Measurements from ENCODE around the gene ZFP36. TPM values are rescaled to one million over a fixed set of nuclear protein-coding genes. Genes with fewer than 3 reads are reported as not detected.

ZFP36 gene
- total RNA-seq, 1 experiment from 2014 or later = 36.3 TPM

DNA sequence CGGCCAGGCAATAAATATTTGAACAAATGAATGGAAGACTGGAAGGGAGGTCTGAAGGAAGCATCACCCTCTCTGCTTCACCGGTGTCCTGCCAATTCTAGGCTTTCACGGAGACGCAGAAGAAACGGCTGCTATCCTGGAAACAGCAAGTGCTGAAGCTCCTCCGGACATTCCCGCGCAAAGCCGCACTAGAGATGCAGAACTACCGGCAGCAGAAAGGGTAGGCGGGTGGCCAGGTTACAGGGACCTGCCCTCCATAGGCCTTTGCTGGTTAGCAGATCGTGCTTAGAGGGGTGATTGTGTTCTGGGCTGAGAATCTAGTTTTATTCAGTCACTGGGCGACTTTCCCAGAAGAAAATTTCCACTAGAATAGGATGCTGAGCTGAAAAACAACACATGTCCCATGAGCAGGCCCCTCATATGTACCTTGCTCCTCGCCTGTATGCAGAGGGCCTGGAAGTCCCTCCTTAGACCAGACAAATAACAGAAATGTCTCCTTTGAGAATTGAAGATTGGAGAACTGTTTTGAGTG is 26.7 kb upstream of the ZFP36 start:
- Histone ChIP-seq H3K4me2 (no peak overlapping the region), H3K36me3 (ENCODE audit: low read depth) (0 out of 2 replicates have a peak, but pooled peaks cover 26% of the 10 kb centered on the region)

DNA sequence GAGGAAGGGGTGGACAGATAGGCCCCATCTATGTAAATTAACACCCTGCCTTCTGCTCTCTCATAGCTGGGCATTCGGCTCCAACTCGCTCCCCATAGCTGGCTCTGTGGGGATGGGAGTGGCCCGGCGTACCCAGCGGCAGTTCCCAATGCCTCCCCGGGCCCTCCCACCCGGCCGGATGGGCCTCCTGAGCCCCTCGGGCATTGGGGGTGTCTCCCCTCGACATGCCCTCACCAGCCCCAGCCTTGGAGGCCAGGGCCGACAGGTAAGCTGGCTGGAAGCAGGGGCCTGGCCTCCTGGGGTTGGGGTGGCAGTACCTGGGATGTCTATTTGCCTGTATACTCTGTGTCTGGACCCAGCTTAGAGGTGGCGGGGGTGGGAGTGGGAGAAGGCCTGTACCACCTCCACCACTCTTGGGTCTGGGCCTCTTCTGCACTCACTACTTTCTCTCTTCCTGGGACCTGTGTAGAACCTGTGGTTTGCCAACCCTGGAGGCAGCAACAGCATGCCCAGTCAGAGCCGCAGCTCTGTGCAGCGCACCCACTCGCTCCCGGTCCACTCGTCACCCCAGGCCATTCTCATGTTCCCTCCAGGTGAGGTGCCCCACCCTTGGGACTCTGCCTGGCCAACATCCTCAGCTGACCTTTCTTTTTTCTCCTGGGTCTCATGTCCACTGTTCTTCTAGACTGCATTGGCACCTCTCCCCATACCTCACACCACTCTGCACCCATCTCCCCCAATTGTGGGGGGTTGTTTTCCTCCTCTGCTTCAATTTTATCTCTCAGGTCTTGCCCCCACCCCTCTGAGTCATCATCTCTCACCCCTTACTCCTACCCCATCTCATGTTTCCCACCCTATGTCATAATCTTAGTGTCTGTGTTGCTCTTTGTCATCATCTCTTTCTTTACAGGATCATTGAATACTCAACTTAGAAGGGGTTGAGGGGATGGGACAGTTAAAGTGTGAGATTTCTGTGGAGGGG is 25.8 kb upstream of the ZFP36 start:
- H3K4me1 ChIP-seq (replicated peaks; ENCODE audit: insufficient read depth) = no peaks in the 10 kb centered on the region
- H3K27me3 ChIP-seq (ENCODE audit: insufficient read depth, low read depth) = no peaks in the 10 kb centered on the region
- H3F3A ChIP-seq (ENCODE audit: insufficient read depth, low read depth) = peaks cover 15% of the 10 kb centered on the region; the same call in 1 of the 2 replicates
- 0 out of 2 replicates have a peak, but pooled peaks cover 26% of the 10 kb centered on the region for H3K36me3 ChIP-seq (ENCODE audit: low read depth)
- intact Hi-C loops (cut with micrococcal nuclease; ENCODE audit: unreplicated experiment) = no loop called here
- H4K20me1 ChIP-seq (ENCODE audit: insufficient read depth) = no peaks in the 10 kb centered on the region
- no TSS peak for BruUV-seq (replicated peaks)
- H2AFZ ChIP-seq = no peak overlapping the region
- H3K27ac ChIP-seq = no peak overlapping the region
- DNase-seq = no peak
- H3K4me2 ChIP-seq = no peak overlapping the region
- TF ChIP-seq, protein P1, sequence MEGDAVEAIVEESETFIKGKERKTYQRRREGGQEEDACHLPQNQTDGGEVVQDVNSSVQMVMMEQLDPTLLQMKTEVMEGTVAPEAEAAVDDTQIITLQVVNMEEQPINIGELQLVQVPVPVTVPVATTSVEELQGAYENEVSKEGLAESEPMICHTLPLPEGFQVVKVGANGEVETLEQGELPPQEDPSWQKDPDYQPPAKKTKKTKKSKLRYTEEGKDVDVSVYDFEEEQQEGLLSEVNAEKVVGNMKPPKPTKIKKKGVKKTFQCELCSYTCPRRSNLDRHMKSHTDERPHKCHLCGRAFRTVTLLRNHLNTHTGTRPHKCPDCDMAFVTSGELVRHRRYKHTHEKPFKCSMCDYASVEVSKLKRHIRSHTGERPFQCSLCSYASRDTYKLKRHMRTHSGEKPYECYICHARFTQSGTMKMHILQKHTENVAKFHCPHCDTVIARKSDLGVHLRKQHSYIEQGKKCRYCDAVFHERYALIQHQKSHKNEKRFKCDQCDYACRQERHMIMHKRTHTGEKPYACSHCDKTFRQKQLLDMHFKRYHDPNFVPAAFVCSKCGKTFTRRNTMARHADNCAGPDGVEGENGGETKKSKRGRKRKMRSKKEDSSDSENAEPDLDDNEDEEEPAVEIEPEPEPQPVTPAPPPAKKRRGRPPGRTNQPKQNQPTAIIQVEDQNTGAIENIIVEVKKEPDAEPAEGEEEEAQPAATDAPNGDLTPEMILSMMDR (conservative IDR thresholded peaks at IDR 0.05) = no peak
- no peak for TF ChIP-seq EZH2 (IDR thresholded peaks at IDR 0.05; ENCODE audit: low read depth)
- no peaks in the 10 kb centered on the region for H3K9me3 ChIP-seq (ENCODE audit: insufficient read depth, low read depth)
- POLR2A ChIA-PET (ENCODE audit: unreplicated experiment) = interaction anchor here (0.5 kb wide), 1 partner anchor 100 kb away, joined by 3 read pairs; the partner anchor contains the start of gene TIMM50
- H3K4me3 ChIP-seq = no peak overlapping the region
- CTCF ChIA-PET = no interaction called here
- no peaks in the 10 kb centered on the region for H3K79me2 ChIP-seq (ENCODE audit: low read depth)
- no peaks in the 10 kb centered on the region for H3K9me2 ChIP-seq (ENCODE audit: insufficient read depth)

More for the DNA sequence above, 26.7 kb upstream of the ZFP36 start:
- no TSS peak for BruUV-seq (replicated peaks)
- Histone ChIP-seq H3K27me3 (ENCODE audit: insufficient read depth, low read depth) (no peaks in the 10 kb centered on the region), H3K79me2 (ENCODE audit: low read depth) (no peaks in the 10 kb centered on the region), H3K4me3 (no peak overlapping the region), H3K9me2 (ENCODE audit: insufficient read depth) (no peaks in the 10 kb centered on the region), H3K27ac (no peak overlapping the region), H2AFZ (no peak overlapping the region), H3K9me3 (ENCODE audit: insufficient read depth, low read depth) (no peaks in the 10 kb centered on the region), H4K20me1 (ENCODE audit: insufficient read depth) (no peaks in the 10 kb centered on the region), H3F3A (ENCODE audit: insufficient read depth, low read depth) (peaks cover 10% of the 10 kb centered on the region; the same call in 1 of the 2 replicates), H3K4me1 (replicated peaks; ENCODE audit: insufficient read depth) (no peaks in the 10 kb centered on the region)
- DNase-seq = no peak
- ChIA-PET CTCF (no interaction called here), POLR2A (ENCODE audit: unreplicated experiment) (interaction anchor here (0.5 kb wide), 1 partner anchor 101 kb away, joined by 3 read pairs; the partner anchor contains the start of gene TIMM50)
- TF ChIP-seq EZH2 (IDR thresholded peaks at IDR 0.05; ENCODE audit: low read depth) = no peak
- TF ChIP-seq, protein P1 (conservative IDR thresholded peaks at IDR 0.05) = no peak
- intact Hi-C loops (cut with micrococcal nuclease; ENCODE audit: unreplicated experiment) = no loop called here

DNA sequence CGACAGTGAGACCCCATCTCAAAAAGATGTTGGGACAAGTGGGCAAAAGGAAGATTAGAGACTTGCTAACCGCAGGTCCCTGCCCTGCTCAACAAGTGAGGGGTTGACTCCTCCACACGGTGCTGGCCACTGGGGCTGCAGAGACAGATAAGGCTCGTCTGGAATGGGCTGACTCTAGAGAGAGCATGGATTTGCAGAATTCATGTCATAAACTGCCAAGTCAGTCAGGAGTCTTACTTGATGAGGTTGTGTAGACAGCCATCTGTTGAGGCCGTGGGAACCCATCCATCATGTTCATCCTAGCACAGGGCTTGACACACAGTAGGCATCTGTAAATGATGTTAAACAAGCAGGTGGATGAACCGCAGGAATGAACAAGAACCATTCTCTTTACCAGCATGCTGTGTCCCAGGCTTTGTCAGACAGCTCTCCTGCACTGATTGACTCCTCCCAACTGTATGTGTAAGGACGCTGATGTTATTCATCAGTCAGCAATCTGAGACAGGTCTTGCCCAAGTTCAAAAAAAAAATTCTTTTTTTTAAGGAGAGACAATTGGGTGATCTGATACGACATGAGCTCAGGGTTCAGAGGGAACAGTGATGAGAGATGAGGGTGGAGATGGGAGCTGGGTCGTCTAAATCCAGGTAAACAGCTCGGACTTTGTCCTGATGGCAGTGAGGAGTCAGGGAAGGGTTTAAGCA is 24.6 kb upstream of the ZFP36 start:
- TF ChIP-seq, protein P1 (conservative IDR thresholded peaks at IDR 0.05) = no peak
- no peak for TF ChIP-seq EZH2 (IDR thresholded peaks at IDR 0.05; ENCODE audit: low read depth)
- no TSS peak for BruUV-seq (replicated peaks)
- no peak overlapping the region for H3K27ac ChIP-seq
- no peak for DNase-seq
- no peaks in the 10 kb centered on the region for H3K9me3 ChIP-seq (ENCODE audit: insufficient read depth, low read depth)
- H4K20me1 ChIP-seq (ENCODE audit: insufficient read depth) = no peaks in the 10 kb centered on the region
- peaks cover 24% of the 10 kb centered on the region for H3F3A ChIP-seq (ENCODE audit: insufficient read depth, low read depth)
- ChIA-PET POLR2A (ENCODE audit: unreplicated experiment) (no interaction called here), CTCF (no interaction called here)
- no peaks in the 10 kb centered on the region for H3K79me2 ChIP-seq (ENCODE audit: low read depth)
- H3K4me2 ChIP-seq = no peak overlapping the region
- no peaks in the 10 kb centered on the region for H3K9me2 ChIP-seq (ENCODE audit: insufficient read depth)
- no peaks in the 10 kb centered on the region for H3K27me3 ChIP-seq (ENCODE audit: insufficient read depth, low read depth)
- H3K4me3 ChIP-seq = no peak overlapping the region
- no peak overlapping the region for H2AFZ ChIP-seq
- H3K36me3 ChIP-seq (ENCODE audit: low read depth) = 0 out of 2 replicates have a peak, but pooled peaks cover 25% of the 10 kb centered on the region
- intact Hi-C loops (cut with micrococcal nuclease; ENCODE audit: unreplicated experiment) = no loop called here
- no peaks in the 10 kb centered on the region for H3K4me1 ChIP-seq (replicated peaks; ENCODE audit: insufficient read depth)
